Upper lobe of left lung (tissue), 6 donors: ENCODE measurements around the gene SND1. TPM values are rescaled to one million over a fixed set of nuclear protein-coding genes. Genes with fewer than 3 reads are reported as not detected.
"Not testable (repeated sequence)": the region's sequence is repeated elsewhere in the genome, so short reads cannot be mapped to it uniquely, and the experiment has no call there.

Experiments used
- ATAC-seq, 2 donors: fragments of 200-7000 bp; cut with Tn5 transposase; one replicate each; pipeline ENCODE4 v1.9.1; 2022; ENCODE audit warnings: mild to moderate bottlenecking in 2 of 2, moderate library complexity in 2 of 2; ENCODE audit not compliant: low FRiP score in 2 of 2
- DNase-seq, 2 donors: peaks; one replicate each; pipeline ENCODE4 v3.0.0-alpha.2; 2019 to 2020
- H3K27ac ChIP-seq, 4 donors: fragments of 200-600 bp; sonication (generic); one replicate each; pipeline ENCODE4 v1.5.1; 2016 to 2019
- H3K27me3 ChIP-seq, 4 donors: fragments of 200-600 bp; sonication (generic); one replicate each; pipeline ENCODE4 v1.5.1; 2017 to 2019
- H3K36me3 ChIP-seq, 4 donors: fragments of 200-600 bp; sonication (generic); one replicate each; pipeline ENCODE4 v1.5.1; 2016 to 2019
- H3K4me1 ChIP-seq, 4 donors: fragments of 200-600 bp; sonication (generic); one replicate each; pipeline ENCODE4 v1.5.1; 2018 to 2019
- H3K4me3 ChIP-seq, 4 donors: fragments of 200-600 bp; sonication (generic); one replicate each; pipeline ENCODE4 v1.5.1; 2017 to 2019; ENCODE audit warnings: mild to moderate bottlenecking in 2 of 4, moderate library complexity in 1 of 4
- H3K9me3 ChIP-seq, 4 donors: fragments of 200-600 bp; sonication (generic); one replicate each; pipeline ENCODE4 v1.5.1; 2018 to 2019
- CTCF ChIP-seq, 6 experiments: fragments of 450-650 bp in 4 of 6; fragments of 200-600 bp in 2 of 6; sonication (generic) in 2 of 6; IDR thresholded peaks; one replicate each; pipeline ENCODE4 v1.5.1; 2016 to 2019; ENCODE audit warnings: antibody characterized with exemption in 6 of 6
- EP300 ChIP-seq, 4 donors: sonication (generic); formaldehyde crosslinking; IDR thresholded peaks; one replicate each; pipeline ENCODE4 v1.5.1; 2017; ENCODE audit warnings: antibody characterized with exemption in 4 of 4, control low read depth in 2 of 4
- POLR2A ChIP-seq, 4 donors: fragments of 450-650 bp; IDR thresholded peaks; one replicate each; pipeline ENCODE4 v1.5.1; 2016 to 2017; ENCODE audit warnings: antibody characterized with exemption in 4 of 4, mild to moderate bottlenecking in 2 of 4
- POLR2AphosphoS5 ChIP-seq, 2 donors: sonication (generic); formaldehyde crosslinking; IDR thresholded peaks; one replicate each; pipeline ENCODE4 v1.5.1; 2017; ENCODE audit warnings: antibody characterized with exemption in 2 of 2
- WGBS, 2 donors: methylation state at CpG; one replicate each; pipeline ENCODE4 v1.1.5; 2017 to 2018; 5-methylcytosine and 5-hydroxymethylcytosine counted together
- total RNA-seq, 6 donors: library from RNA; depleted of rRNA in 4 of 6; stranded (reverse); fragments of >200 nt in 4 of 6; gene quantifications; one replicate each; pipeline versions ENCODE4 v1.1.0 to v1.2.1, GENCODE V29; 2016 to 2021
- donor health status: DM: no; HTN: no; CAD: no; lungs with moderate emphysema.
- donor health status: DM: no; HTN: yes; CAD: no; lungs with severe emphysema.

The SND1 gene
- total RNA-seq, 6 donors from 2014 or later, result 107 to 167 (median 121) TPM

GRCh38 chr7:128108641-128109423 is 456.8 kb downstream of the SND1 start:
- ATAC-seq, result peak; percentile 51 to 52
- H3K36me3 ChIP-seq, result no peaks in the 10 kb centered on the region
- no peak for TF ChIP-seq CTCF (IDR thresholded peaks at IDR 0.05)
- TF ChIP-seq EP300 (IDR thresholded peaks at IDR 0.05), result no peak
- no peak for TF ChIP-seq POLR2AphosphoS5 (IDR thresholded peaks at IDR 0.05)
- TF ChIP-seq POLR2A (IDR thresholded peaks at IDR 0.05), result no peak
- H3K4me3 ChIP-seq, result no peak overlapping the region
- H3K4me1 ChIP-seq, result peaks cover 6 to 33% (median 18%) of the 10 kb centered on the region in 4 donors
- no peak for DNase-seq
- WGBS, 2 donors, result 61 to 62% methylated on average over 11 of the region's 11 CpGs
- no peaks in the 10 kb centered on the region for H3K9me3 ChIP-seq
- peaks cover 0 to 12% (median 3%) of the 10 kb centered on the region in 4 donors for H3K27me3 ChIP-seq
- H3K27ac ChIP-seq, result no peak overlapping the region

GRCh38 chr7:128109424-128109969 is 457.5 kb downstream of the SND1 start:
- not testable (repeated sequence) for H3K4me3 ChIP-seq, H3K36me3 ChIP-seq, ATAC-seq, H3K27ac ChIP-seq, DNase-seq, H3K9me3 ChIP-seq, H3K27me3 ChIP-seq
- 75 to 78% methylated on average over 11 to 12 of the region's 12 CpGs for WGBS, 2 donors
- peaks cover 0 to 27% (median 12%) of the 10 kb centered on the region in 4 donors for H3K4me1 ChIP-seq

- ATAC-seq, result no peak
- Histone ChIP-seq H3K4me3 (no peak overlapping the region), H3K36me3 (no peaks in the 10 kb centered on the region), H3K27me3 (peaks cover 0 to 4% (median 0%) of the 10 kb centered on the region in 4 donors), H3K9me3 (no peaks in the 10 kb centered on the region), H3K27ac (no peak overlapping the region), H3K4me1 (peaks cover 0 to 24% (median 11%) of the 10 kb centered on the region in 4 donors)
- no peak for DNase-seq
- 79 to 91% methylated on average over 2 of the region's 2 CpGs for WGBS, 2 donors
- TF ChIP-seq EP300 (IDR thresholded peaks at IDR 0.05) (no peak), POLR2A (IDR thresholded peaks at IDR 0.05) (no peak), CTCF (IDR thresholded peaks at IDR 0.05) (no peak), POLR2AphosphoS5 (IDR thresholded peaks at IDR 0.05) (no peak)
These were observed 458.8 kb downstream of the SND1 start for GRCh38 chr7:128110641-128111364.

- no peak for DNase-seq
- no peak for ATAC-seq
- Histone ChIP-seq H3K27ac (no peak overlapping the region), H3K4me3 (no peak overlapping the region), H3K36me3 (no peaks in the 10 kb centered on the region), H3K4me1 (peaks cover 0 to 24% (median 11%) of the 10 kb centered on the region in 4 donors), H3K9me3 (no peaks in the 10 kb centered on the region), H3K27me3 (no peaks in the 10 kb centered on the region)
- TF ChIP-seq POLR2A (IDR thresholded peaks at IDR 0.05) (no peak), CTCF (IDR thresholded peaks at IDR 0.05) (no peak), EP300 (IDR thresholded peaks at IDR 0.05) (no peak), POLR2AphosphoS5 (IDR thresholded peaks at IDR 0.05) (no peak)
- 67 to 72% methylated on average over 18 to 19 of the region's 19 CpGs for WGBS, 2 donors
These were observed 460.2 kb downstream of the SND1 start for GRCh38 chr7:128112018-128112780.
